GM18858 (cell line): ENCODE results near the gene ADNP2.

Experiments used
- ATAC-seq: cut with Tn5 transposase; IDR thresholded peaks from one replicate; pipeline ENCODE4 v1.9.1; 2021; ENCODE audit not compliant: unreplicated experiment

Gene ADNP2

DNA sequence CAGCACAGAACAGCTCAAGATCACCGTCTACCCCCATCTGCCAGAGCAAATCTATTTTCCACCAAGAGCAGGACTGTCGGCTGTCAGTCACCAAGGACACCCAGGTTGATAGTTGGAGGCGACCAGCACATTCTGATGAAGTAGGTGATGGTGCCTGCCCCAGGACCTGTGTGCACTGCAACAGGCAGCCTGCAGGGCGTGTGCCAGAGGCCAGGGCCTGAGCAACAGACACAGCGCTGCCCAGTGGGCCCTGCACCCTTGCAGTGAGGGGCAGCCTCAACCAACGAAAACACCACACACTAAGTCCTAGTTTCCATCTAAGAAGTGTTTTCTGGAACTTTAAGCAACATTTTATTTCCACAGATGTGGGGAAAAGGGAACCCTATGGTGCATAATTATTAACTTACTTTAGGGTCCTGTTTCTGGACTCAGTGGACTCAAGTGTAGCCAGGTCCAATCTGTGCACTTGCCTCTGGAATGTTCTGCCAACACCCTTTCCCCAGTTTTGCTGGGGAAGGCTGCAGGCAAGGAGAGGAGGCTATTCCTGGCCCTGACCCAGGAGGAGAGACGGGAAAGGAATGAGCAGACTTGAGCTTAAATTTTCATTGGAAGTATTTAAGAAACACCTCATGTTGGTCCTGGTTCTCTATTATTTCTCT, 61.5 kb downstream of the ADNP2 start:
- ATAC-seq, result no peak

DNA sequence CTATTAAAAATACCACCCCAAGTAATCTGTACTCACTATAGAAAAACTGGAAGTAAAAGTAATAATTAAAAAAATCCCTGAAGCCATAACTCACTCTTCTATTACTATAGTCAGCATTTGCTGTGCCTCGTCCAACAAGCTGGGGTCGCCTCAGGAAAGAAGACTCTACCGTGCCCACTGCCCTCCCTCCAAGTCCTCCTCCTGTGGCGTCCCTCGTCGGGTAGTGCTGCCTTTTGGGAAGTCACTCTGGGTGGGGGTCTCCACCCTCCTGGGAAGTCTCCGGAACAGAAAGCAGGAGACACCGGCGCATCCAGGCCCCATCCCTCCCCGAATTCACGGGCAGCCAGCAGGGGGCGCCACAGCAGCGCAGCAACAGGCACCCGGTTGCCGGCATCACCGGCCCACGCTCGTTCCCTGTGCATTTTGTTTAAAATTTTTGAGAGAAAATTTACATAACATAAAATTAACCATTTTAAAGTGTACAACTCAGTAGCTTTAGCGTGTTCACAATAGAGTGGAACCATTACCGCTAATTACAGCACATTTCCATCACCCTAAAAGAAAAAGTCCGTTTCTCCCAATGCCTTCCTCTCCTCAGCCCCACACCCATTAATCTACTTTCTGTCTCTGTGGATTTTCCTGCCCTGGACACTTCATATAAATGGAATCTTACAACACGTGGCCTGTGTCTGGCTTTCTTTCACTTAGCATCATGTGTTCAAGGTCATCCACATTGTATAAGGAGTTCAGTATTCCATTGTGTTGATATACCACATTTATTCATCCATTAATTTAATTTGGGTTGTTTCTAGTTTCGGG, 62.2 kb downstream of the ADNP2 start:
- ATAC-seq, result no peak

DNA sequence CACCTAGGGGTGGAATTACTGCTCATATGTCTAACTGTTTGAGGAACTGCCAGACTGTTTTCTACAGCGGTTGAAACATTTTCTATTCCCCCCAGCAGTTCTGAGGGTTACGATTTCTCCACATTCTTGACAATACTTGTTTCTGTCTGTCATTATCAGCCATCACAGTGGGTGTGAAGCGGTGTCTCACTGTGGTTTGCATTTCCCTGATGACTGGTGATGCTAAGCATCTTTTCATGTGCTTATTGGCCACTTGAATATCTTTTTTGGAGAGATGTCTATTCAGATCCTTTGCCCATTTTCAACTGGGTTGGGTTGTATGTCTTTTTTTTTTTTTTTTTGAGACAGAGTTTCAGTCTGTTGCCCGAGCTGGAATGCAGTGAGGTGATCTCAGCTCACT, 63.0 kb downstream of the ADNP2 start:
- no peak for ATAC-seq

DNA sequence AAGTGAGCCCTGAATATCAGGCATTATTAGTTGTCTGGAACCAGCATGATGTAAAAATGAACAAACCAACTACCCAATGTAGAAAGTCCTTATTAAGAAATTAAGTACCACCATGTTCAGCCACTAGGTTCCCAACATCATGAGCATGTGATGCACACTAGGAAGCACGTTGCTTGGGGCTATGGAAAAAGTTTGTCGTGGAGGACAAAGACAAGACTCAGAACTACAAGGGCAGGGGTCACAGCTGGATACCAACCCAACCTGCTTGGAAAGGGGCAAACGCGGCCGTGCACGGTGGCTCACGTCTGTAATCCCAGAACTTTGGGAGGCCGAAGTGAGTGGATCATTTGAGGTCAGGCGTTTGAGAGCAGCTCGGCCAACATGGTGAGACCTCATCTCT, 64.0 kb downstream of the ADNP2 start:
- no peak for ATAC-seq

DNA sequence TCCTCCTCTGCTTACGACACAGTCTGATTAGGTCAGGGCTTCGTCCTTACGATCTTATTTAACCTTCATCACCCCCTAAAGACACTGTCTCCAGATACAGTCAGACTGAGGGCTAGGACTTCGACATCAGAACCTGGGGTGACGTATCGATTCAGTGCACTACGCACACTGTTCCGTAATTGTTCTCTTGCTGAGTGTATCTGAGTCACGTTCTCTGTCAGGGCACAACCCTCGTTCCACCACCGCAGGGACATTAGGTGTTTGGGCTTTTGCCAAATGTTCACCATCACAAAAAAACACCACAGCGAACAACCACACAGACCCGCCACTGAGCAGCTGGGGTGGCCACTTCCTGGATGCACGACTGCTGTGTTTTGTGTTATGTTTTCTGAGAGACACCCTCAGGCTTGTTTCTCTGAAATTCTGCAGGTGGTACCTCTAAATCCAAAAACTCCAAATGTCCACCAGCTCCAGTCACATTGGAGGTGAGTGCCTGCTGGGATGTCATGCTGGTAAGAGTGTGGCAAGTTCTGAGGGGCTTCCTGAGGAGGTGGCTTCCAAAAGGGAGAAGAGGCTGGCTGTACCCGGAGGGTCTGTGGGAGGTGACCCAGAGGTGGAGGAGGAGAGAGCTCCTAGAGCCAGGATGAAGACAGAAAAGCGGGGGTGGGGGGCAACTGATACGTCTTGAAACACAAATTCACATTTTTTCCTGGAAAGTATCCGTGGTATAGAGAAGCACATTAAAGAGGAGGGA, 66.6 kb downstream of the ADNP2 start:
- ATAC-seq, result no peak

DNA sequence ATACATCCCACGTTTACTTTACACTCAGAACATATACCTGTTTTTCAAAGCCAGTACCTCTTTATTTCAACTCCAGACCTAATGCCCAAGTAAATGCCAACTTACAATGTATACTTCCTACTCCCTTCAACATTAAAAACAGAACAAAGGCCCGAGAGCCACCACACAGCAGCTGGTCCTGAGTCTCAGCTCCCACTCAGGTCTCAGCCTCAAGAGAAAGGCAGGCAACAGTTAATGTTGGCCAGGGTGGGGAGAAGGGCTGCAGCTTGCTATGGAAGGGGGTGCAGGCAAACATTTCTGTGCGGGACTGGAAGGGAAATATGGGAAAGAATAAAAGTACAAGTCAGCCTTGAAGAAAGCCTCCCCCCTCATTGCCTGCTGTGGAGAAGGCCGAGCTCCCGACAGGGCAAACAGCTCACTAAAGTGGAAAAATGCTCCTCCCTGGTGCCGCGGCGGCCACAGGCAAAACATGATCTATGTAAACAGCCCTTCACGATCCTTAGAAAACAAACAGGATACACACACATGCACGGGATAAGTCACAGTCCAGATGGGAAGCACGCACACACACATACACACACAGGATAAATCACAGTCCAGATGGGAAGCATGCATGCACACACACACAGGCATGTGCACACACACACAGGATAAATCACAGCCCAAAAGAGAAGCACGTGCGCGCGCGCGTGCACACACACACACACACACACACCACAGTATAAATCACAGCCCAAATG, 67.4 kb downstream of the ADNP2 start:
- ATAC-seq, result no peak

DNA sequence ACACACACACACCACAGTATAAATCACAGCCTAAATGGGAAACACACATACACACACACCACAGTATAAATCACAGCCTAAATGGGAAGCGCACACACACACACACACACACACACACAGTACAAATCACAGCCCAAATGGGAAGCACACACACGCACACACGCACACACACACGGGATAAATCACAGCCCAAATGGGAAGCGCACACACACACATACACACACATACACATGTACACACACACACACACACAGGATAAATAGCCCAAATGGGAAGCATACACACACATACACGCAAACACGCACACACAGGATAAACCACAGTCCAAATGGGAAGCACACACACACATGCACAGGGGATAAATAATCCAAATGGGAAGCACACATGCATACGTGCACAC, 68.1 kb downstream of the ADNP2 start:
- ATAC-seq, result no peak

DNA sequence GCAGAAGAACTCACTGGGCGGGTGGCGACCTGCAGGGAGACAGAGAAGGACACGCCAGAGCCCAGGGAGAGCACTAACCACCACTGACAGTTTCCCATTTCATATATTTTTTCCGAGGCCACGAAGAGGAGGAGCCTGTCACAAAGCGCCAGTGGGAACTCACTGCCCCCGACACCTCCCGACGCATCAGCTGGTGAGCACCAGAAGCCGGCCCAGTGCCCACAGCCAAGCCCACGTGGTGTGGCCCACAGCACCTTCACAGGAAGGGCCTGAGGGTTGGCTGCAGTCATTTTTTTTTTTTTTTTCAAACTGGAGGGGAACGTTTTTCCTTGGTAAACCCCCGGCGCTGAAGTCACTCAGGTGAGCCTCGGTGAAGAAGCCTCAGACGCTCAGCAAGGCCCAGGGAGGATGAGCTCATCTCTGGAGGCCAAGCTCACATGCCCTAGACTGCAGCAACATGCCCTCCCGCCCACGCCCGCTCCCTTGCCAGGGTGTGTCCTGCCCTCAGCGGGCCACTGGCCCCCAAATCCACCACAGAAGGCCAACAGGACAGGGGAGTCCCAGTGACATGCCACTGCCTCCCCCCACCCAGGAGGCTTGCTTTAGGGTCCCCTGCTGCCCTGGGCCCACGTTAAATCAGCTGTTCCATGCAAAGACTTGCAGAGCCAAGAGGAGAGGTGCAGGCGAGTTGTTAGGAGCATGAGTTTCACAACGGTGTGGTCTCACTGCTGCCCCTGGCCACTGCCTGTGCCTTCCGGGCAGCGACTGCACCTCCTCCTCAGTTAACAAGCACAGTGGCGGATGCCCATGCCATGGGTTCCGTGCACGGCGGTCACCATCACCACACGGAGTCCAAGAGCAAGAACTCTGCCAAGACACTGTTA, 70.1 kb downstream of the ADNP2 start:
- no peak for ATAC-seq

DNA sequence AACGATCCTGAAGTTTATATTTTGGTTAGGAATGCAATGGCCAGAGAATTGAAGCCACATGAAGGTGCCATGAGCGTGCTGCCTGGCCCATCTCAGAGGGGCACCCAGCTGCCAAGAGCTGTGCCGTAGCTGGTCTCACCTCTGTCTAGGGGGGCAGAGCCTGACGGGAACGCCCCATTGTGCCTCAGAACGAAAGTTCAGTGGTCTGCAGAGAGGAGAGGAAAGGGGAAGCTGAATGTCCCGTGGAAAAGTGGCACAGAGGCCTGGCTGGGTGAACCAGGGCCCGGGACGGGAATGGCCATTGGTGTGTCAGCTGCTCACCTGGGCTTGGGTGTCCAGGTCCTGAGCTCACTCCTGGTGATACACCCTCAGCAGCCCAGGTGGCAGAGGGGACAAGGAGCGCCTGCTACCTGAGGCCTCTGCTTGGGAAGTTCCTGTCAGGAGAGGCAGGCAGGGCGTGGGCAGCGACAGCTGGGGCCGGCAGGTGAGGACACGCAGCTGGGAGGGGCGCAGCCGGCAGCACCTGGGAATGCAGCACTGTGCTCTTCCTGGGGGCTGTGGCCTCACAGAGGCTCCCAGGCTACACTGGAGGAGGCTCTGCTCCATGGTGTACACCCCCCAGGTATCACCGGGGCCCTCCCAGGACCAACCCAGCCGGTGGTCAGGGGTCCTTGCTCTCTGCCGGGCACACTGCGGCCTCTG, 70.9 kb downstream of the ADNP2 start:
- no peak for ATAC-seq

DNA sequence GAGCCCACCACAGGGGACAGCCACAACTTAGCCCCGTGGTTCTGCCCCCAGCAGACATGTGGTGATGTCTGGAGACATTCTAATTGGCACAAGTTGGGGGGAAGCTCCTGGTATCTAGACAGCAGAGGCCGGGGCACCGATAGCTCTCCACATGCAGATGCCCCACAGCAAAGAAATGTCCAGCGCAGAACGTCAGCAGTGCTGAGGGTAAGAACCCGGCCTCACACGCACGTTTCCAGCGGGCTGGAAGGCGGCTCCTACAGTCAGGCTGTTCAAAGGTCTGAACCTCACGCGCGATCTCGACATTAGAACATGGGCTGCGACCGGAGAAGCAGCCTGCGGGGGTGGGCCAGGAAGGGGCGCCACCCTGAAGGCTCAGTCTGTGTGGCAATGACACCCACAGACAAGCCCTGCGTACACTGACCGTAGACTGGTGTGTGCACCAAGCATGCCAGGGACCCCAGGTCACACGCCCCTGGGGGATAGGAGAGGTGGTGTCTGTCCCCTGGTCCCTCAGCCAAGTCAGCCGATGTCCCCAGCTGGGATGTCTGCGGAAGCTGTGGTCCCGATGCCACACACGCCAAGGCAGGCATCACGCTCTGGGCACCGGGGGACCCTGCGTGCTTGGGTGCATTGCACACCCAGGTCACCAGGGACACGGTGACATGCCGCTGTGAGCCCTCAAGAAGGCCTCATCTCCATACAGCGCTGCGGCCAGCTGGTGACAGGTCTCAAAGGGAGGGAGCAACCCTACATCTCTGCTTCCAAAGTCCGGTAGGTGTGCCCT, 71.9 kb downstream of the ADNP2 start:
- ATAC-seq, result no peak

DNA sequence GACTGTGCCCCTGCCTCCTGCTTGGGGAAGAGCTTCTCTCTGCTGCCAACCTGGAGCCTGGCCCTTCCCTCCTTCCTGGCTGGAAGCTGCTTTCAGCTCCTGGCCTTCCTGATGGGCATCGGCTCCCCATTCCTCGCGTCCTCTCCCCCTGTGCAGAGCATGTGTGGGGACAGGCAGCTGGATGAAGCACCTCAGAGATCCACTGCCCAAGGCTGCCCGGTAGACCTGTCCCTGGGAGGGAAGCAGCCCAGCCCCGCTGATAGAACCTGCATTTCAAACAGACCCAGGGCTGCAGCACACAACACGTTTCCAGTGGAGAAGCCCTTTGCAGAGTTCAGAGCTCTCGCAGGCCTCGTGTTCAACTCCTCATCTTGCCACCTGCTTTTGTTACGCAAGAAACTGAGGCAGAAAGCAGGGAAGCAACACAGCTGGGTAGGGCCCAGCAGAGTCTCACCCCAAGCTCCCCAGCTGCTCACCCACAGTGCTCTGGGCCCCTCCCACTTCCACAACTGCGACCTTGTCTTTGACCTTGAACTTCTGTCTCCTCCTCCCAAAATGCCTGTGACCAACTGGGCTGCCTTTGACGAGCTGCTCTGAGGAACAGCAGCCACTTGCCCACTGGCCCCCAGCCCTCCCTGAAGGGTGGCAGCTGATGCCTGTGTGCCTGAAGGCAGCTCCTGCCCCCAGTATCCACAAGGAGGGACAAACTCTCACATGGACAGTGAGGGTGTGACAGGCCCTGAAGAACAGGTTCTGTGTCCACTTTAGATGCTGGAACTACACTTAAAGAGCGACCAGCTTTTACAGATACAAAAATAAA, 72.8 kb downstream of the ADNP2 start:
- ATAC-seq, result no peak

DNA sequence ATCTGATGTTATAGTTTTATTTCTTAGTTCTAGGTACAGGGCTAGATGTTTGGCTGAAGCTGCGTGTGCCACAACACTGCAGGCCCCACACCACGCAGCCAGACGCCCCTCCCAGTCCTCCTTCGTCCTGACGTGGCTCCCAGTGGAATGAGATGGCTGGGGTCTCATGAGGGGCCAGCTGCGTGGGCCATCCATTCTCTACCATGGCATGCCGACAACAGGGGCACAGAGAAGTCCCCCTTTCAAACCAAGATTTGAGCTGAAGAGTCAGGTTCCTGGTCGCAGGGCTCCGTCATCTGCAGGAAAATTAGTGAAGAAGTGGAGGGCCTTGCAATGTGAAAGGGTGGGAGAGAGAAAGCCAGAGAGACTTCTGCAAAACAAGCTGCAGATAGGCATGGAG, 73.8 kb downstream of the ADNP2 start:
- no peak for ATAC-seq

DNA sequence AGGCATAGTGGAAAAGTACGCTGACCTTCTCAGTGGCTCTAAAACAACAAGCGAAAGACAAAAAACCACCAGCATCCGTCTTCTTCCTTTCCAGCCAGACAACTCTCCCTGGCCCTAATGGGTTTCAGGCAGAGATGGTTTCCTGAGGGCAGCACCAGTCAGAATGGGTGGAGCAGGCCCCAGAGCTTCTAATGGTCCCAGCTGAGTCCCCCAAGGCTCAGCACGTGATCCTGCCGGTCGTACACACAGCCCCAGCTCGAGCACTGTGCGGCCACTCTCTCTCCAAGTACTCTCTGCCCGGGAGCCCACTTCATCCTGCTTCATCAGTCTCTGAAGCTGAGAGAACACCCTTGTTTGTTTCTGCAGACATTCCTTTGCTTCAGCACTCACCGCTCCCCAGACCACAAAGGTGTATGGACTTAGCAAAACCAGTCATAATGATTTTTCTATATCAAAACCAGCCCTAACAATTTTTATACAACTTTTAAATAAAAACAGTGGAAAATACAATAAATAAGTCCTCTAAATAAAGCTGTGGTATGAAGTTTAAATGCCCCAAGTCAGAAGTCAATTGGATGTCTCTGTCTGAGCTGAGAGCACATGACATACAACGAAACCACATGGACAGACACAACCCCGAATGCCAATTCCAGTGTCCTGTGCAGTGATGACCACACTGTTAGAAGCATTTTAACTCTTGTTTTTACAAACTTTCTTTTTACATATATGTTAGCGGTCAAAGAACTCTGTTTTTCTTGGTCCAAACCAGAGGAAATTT, 74.4 kb downstream of the ADNP2 start:
- ATAC-seq, result no peak

DNA sequence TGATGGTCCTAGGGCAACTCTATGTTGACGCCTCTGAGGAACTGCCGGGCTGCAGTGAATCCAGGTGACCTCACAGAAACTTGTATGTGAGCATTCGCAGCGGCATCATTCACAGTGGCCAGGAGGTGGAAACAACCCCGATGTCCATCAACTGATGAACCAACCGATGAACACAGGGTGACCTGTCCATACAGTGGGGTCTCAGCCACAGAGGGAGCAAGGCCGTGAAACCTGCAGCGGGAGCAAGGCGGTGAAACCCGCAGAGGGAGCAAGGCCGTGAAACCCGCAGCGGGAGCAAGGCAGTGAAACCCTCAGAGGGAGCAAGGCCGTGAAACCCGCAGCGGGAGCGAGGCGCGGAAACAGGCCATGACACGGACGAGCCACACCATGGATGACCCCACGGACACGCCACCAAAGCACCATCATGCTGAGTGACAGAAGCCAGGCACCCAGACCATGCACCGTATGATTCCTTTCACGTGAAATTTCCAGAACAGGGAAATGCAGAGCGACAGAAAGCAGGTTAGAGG, 75.2 kb downstream of the ADNP2 start:
- no peak for ATAC-seq

DNA sequence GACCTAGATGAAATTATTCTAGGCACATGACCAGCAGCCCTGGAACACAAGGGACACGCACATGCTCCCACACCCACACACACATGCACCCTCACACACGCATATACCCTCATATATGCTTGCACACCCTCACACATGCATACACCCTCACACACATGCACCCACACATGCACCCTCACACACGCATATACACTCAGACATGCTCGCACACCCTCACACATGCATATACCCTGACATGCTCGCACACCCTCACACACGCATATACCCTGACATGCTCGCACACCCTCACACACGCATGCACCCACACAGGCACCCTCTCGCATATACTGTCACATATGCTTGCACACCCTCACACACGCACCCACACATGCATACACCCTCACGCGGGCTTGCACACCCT, 76.5 kb downstream of the ADNP2 start:
- ATAC-seq, result no peak

DNA sequence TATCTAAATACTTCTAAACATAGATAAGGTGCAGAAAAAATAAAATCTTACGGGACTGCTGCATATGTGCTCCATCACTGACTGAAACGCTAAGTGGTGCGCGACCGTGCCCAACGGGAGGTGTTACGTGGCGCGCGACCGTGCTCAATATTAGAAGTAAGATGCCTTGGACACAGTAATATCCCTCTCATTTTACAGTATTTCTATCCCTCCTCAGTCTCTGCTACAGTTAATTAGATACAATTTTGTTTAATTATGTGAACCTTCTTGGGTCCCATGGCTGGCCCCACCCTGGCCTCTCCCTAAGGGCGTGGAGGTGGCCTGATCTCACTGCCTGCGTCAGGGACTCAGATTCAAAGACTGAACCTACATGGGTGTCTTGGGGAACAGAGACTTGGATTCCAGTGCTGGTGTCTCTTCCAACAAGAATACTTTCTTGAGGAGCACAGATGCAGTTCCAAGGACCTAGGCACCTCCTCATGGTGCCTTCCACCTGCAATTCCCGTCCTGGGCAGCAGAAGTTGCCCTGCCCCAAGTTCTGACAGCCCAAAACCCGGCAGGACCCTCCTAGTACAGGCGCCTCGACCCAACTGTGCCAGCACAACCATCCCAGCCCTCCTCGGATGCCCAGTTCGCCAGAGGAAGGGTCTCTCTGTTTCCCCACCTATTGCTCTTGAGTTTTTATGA, 79.0 kb downstream of the ADNP2 start:
- ATAC-seq, result no peak
